MM.1S (cell line): ENCODE data around the gene HORMAD2.

Source experiments
- DNase-seq: peaks from one replicate; pipeline ENCODE4 v3.0.0-alpha.2; 2015
- H2AFZ ChIP-seq: fragments of 300-600 bp; sonication (generic); 2 replicates; pipeline ENCODE4 v1.6.0; 2016; ENCODE audit warnings: antibody characterized with exemption, low read length
- H3F3A ChIP-seq: fragments of 300-600 bp; sonication (generic); 2 replicates; pipeline ENCODE4 v1.6.1; 2016; ENCODE audit warnings: mild to moderate bottlenecking, antibody characterized with exemption, low read length, moderate library complexity, mixed read lengths; ENCODE audit not compliant: insufficient read depth
- H3K27ac ChIP-seq: fragments of 300-600 bp; sonication (generic); 2 replicates; pipeline ENCODE4 v1.5.1; 2016; ENCODE audit warnings: mild to moderate bottlenecking, low read length
- H3K27me3 ChIP-seq: fragments of 300-600 bp; sonication (generic); replicated peaks from 2 replicates; pipeline ENCODE4 v1.6.0; 2016; ENCODE audit warnings: low read length; ENCODE audit not compliant: insufficient read depth
- H3K36me3 ChIP-seq: fragments of 300-600 bp; sonication (generic); replicated peaks from 2 replicates; pipeline ENCODE4 v1.6.1; 2016; ENCODE audit warnings: mild to moderate bottlenecking, low read length, mixed read lengths; ENCODE audit not compliant: insufficient read depth
- H3K4me1 ChIP-seq: fragments of 300-600 bp; sonication (generic); 2 replicates; pipeline ENCODE4 v1.6.1; 2016; ENCODE audit warnings: low read length, mixed read lengths
- H3K4me2 ChIP-seq: fragments of 300-600 bp; sonication (generic); 2 replicates; pipeline ENCODE4 v1.6.0; 2016; ENCODE audit warnings: low read depth, low read length
- H3K4me3 ChIP-seq: fragments of 300-600 bp; sonication (generic); 2 replicates; pipeline ENCODE4 v1.5.1; 2016; ENCODE audit warnings: low read length, mixed read lengths
- H3K79me2 ChIP-seq: fragments of 300-600 bp; sonication (generic); 2 replicates; pipeline ENCODE4 v1.6.1; 2016; ENCODE audit warnings: mixed run types, low read length, mixed read lengths
- H3K9ac ChIP-seq: fragments of 300-600 bp; sonication (generic); 2 replicates; pipeline ENCODE4 v1.6.1; 2016; ENCODE audit warnings: low read length, mixed read lengths
- H3K9me2 ChIP-seq: fragments of 300-600 bp; sonication (generic); replicated peaks from 2 replicates; pipeline ENCODE4 v1.6.1; 2016; ENCODE audit warnings: mild to moderate bottlenecking, low read length, mixed read lengths; ENCODE audit not compliant: insufficient read depth
- H3K9me3 ChIP-seq: fragments of 300-600 bp; sonication (generic); replicated peaks from 2 replicates; pipeline ENCODE4 v1.6.1; 2016; ENCODE audit warnings: mild to moderate bottlenecking, low read length, mixed read lengths; ENCODE audit not compliant: insufficient read depth
- H4K20me1 ChIP-seq: fragments of 300-600 bp; sonication (generic); 2 replicates; pipeline ENCODE4 v1.6.1; 2016; ENCODE audit warnings: mild to moderate bottlenecking, low read length, moderate library complexity, mixed read lengths; ENCODE audit not compliant: insufficient read depth
- CTCF ChIP-seq: fragments of 300-600 bp; sonication (generic); IDR thresholded peaks from 2 replicates; pipeline ENCODE4 v1.5.1; 2016; ENCODE audit warnings: antibody characterized with exemption, low read length, mixed read lengths
- EZH2 ChIP-seq: fragments of 300-600 bp; sonication (generic); optimal IDR thresholded peaks from 2 replicates; pipeline ENCODE3; 2017; ENCODE audit warnings: low read depth, mild to moderate bottlenecking, antibody characterized with exemption, low read length, mixed read lengths
- EZH2phosphoT487 ChIP-seq: fragments of 300-600 bp; sonication (generic); IDR thresholded peaks from 2 replicates; pipeline ENCODE4 v1.6.1; 2018; ENCODE audit warnings: antibody characterized with exemption, low read length

HORMAD2 gene

GRCh38 chr22:30196880-30197336 lies 116.6 kb downstream of the HORMAD2 start:
- Histone ChIP-seq H3K4me3 (no peak overlapping the region), H2AFZ (no peak overlapping the region), H4K20me1 (no peaks in the 10 kb centered on the region), H3K9ac (no peak overlapping the region), H3K27ac (no peak overlapping the region), H3K9me2 (no peaks in the 10 kb centered on the region), H3K27me3 (no peaks in the 10 kb centered on the region), H3K79me2 (no peaks in the 10 kb centered on the region), H3K36me3 (no peaks in the 10 kb centered on the region), H3K4me1 (peaks cover 12% of the 10 kb centered on the region), H3F3A (no peaks in the 10 kb centered on the region), H3K9me3 (no peaks in the 10 kb centered on the region), H3K4me2 (no peak overlapping the region)
- TF ChIP-seq EZH2phosphoT487 = no peak
- no peak for TF ChIP-seq CTCF
- TF ChIP-seq EZH2 = no peak
- DNase-seq = no peak

- no peak for TF ChIP-seq CTCF
- no peak for TF ChIP-seq EZH2phosphoT487
- no peak for TF ChIP-seq EZH2
- Histone ChIP-seq H3K4me1 (peaks cover 12% of the 10 kb centered on the region), H2AFZ (no peak overlapping the region), H3F3A (no peaks in the 10 kb centered on the region), H3K27me3 (no peaks in the 10 kb centered on the region), H3K79me2 (no peaks in the 10 kb centered on the region), H3K4me3 (no peak overlapping the region), H3K9me2 (no peaks in the 10 kb centered on the region), H3K9me3 (no peaks in the 10 kb centered on the region), H3K27ac (no peak overlapping the region), H3K36me3 (no peaks in the 10 kb centered on the region), H3K9ac (no peak overlapping the region), H4K20me1 (no peaks in the 10 kb centered on the region), H3K4me2 (no peak overlapping the region)
- no peak for DNase-seq
These were observed 117.1 kb downstream of the HORMAD2 start for GRCh38 chr22:30197389-30197788.

- Histone ChIP-seq H3K36me3 (no peaks in the 10 kb centered on the region), H3K4me2 (no peak overlapping the region)
These were observed 118.0 kb downstream of the HORMAD2 start for GRCh38 chr22:30198152-30198825.

More at GRCh38 chr22:30198152-30198825, 118.0 kb downstream of the HORMAD2 start:
- H3K9ac ChIP-seq = no peak overlapping the region
- peaks cover 12% of the 10 kb centered on the region for H3K4me1 ChIP-seq
- no peak overlapping the region for H3K4me3 ChIP-seq
- no peaks in the 10 kb centered on the region for H3K27me3 ChIP-seq
- no peaks in the 10 kb centered on the region for H3K9me2 ChIP-seq
- H3K27ac ChIP-seq = no peak overlapping the region
- no peaks in the 10 kb centered on the region for H3K9me3 ChIP-seq
- no peak for DNase-seq
- H3F3A ChIP-seq = no peaks in the 10 kb centered on the region
- H3K79me2 ChIP-seq = no peaks in the 10 kb centered on the region
- H2AFZ ChIP-seq = no peak overlapping the region
- TF ChIP-seq EZH2phosphoT487 = no peak
- TF ChIP-seq EZH2 = no peak
- TF ChIP-seq CTCF = no peak
- H4K20me1 ChIP-seq = no peaks in the 10 kb centered on the region
